NCI-H1436 (cell line): ENCODE measurements around the gene CPPED1.

Experiments used
- DNase-seq: peaks from one replicate; lab custom pipeline; 2025; lab: John Stamatoyannopoulos, UW

Gene CPPED1

GRCh38 chr16:12680531-12680930 is 123.2 kb downstream of the CPPED1 start:
- DNase-seq: no peak

GRCh38 chr16:12679660-12680272 is 123.9 kb downstream of the CPPED1 start:
- no peak for DNase-seq

GRCh38 chr16:12678983-12679382 is 124.7 kb downstream of the CPPED1 start:
- no peak for DNase-seq

- no peak for DNase-seq
Measured at GRCh38 chr16:12677502-12677901, 126.2 kb downstream of the CPPED1 start.

- no peak for DNase-seq
Measured at GRCh38 chr16:12675852-12676251, 127.8 kb downstream of the CPPED1 start.

- no peak for DNase-seq
Measured at GRCh38 chr16:12675046-12675445, 128.6 kb downstream of the CPPED1 start.

- DNase-seq: no peak
Measured at GRCh38 chr16:12674524-12674923, 129.2 kb downstream of the CPPED1 start.

GRCh38 chr16:12674071-12674470 is 129.6 kb downstream of the CPPED1 start:
- DNase-seq: no peak

GRCh38 chr16:12673466-12673865 is 130.2 kb downstream of the CPPED1 start:
- no peak for DNase-seq

- DNase-seq: peak; percentile 70
Measured at GRCh38 chr16:12672986-12673385, 130.7 kb downstream of the CPPED1 start.

GRCh38 chr16:12669908-12670307 is 133.8 kb downstream of the CPPED1 start:
- DNase-seq: no peak

GRCh38 chr16:12667909-12668308 is 135.8 kb downstream of the CPPED1 start:
- no peak for DNase-seq

GRCh38 chr16:12664164-12664733 is 139.4 kb downstream of the CPPED1 start:
- DNase-seq: no peak

GRCh38 chr16:12661656-12662172 is 142.0 kb downstream of the CPPED1 start:
- no peak for DNase-seq

- no peak for DNase-seq
Measured at GRCh38 chr16:12659871-12660270, 143.8 kb downstream of the CPPED1 start.

GRCh38 chr16:12658506-12658905 is 145.2 kb downstream of the CPPED1 start:
- DNase-seq: no peak

- DNase-seq: no peak
Measured at GRCh38 chr16:12655537-12655936, 148.2 kb downstream of the CPPED1 start.

GRCh38 chr16:12653820-12654392 is 149.8 kb downstream of the CPPED1 start:
- DNase-seq: no peak

- no peak for DNase-seq
Measured at GRCh38 chr16:12652924-12653323, 150.8 kb downstream of the CPPED1 start.

- DNase-seq: no peak
Measured at GRCh38 chr16:12651765-12652512, 151.7 kb downstream of the CPPED1 start.

GRCh38 chr16:12649356-12649755 is 154.3 kb downstream of the CPPED1 start:
- DNase-seq: no peak

- DNase-seq: no peak
Measured at GRCh38 chr16:12646490-12647274, 157.0 kb downstream of the CPPED1 start.
